IPS-18c (cell line): ENCODE data around the gene STK36.
A peak's percentile ranks its signal among the peaks of the same experiment; 100 is the strongest.

ENCODE experiments used
- H3K4me3 ChIP-seq: 2 replicates; pipeline ENCODE4 v1.7.0; 2013; ENCODE audit warnings: low read depth, mild to moderate bottlenecking, low read length, moderate library complexity; ENCODE audit not compliant: insufficient read depth
- H3K9me3 ChIP-seq: one replicate; pipeline ENCODE4 v1.6.1; 2013; ENCODE audit warnings: mild to moderate bottlenecking, low read length, moderate library complexity; ENCODE audit not compliant: control insufficient read depth, insufficient read depth

STK36 gene

GRCh38 chr2:218671654-218672566 lies at the start of gene STK36, which contains the start of gene RNF25:
STK36 (plus strand) TSS chr2:218672086; CDS start chr2:218672830, 744 bp downstream.
RNF25 (minus strand) TSS chr2:218672002; CDS start chr2:218671970, 32 bp downstream.
- Histone ChIP-seq H3K9me3 (no peaks in the 10 kb centered on the region), H3K4me3 (peak within 1 kb of the TSS; percentile 86)

- H3K4me3 ChIP-seq: no peak overlapping the region
- H3K9me3 ChIP-seq: no peaks in the 10 kb centered on the region
Measured at GRCh38 chr2:218622606-218623365, 49.1 kb upstream of the STK36 start.

- Histone ChIP-seq H3K4me3 (no peak overlapping the region), H3K9me3 (no peaks in the 10 kb centered on the region)
Measured at GRCh38 chr2:218623366-218623705, 48.5 kb upstream of the STK36 start.

- peaks cover 2% of the 10 kb centered on the region for H3K9me3 ChIP-seq
- no peak overlapping the region for H3K4me3 ChIP-seq
Measured at GRCh38 chr2:218626369-218626768, 45.5 kb upstream of the STK36 start.

- no peak overlapping the region for H3K4me3 ChIP-seq
- peaks cover 2% of the 10 kb centered on the region for H3K9me3 ChIP-seq
Measured at GRCh38 chr2:218627939-218628338, 43.9 kb upstream of the STK36 start.

- H3K9me3 ChIP-seq: peaks cover 2% of the 10 kb centered on the region
Measured at GRCh38 chr2:218631837-218632236, 40.0 kb upstream of the STK36 start.

GRCh38 chr2:218635719-218636118 lies 36.2 kb upstream of the STK36 start:
- Histone ChIP-seq H3K4me3 (no peak overlapping the region), H3K9me3 (peaks cover 2% of the 10 kb centered on the region)

More at GRCh38 chr2:218631837-218632236, 40.0 kb upstream of the STK36 start:
- H3K4me3 ChIP-seq: no peak overlapping the region

GRCh38 chr2:218638372-218638771 lies 33.5 kb upstream of the STK36 start:
- Histone ChIP-seq H3K4me3 (no peak overlapping the region), H3K9me3 (peaks cover 2% of the 10 kb centered on the region)

GRCh38 chr2:218642121-218642656 lies 29.7 kb upstream of the STK36 start:
- Histone ChIP-seq H3K9me3 (peaks cover 2% of the 10 kb centered on the region), H3K4me3 (no peak overlapping the region)

- H3K4me3 ChIP-seq: no peak overlapping the region
- H3K9me3 ChIP-seq: no peaks in the 10 kb centered on the region
Measured at GRCh38 chr2:218642786-218643185, 29.1 kb upstream of the STK36 start.

- Histone ChIP-seq H3K4me3 (no peak overlapping the region), H3K9me3 (no peaks in the 10 kb centered on the region)
Measured at GRCh38 chr2:218643751-218644310, 28.1 kb upstream of the STK36 start.

GRCh38 chr2:218644721-218645120 lies 27.2 kb upstream of the STK36 start:
- H3K4me3 ChIP-seq: no peak overlapping the region
- no peaks in the 10 kb centered on the region for H3K9me3 ChIP-seq

GRCh38 chr2:218645126-218645525 lies 26.8 kb upstream of the STK36 start:
- Histone ChIP-seq H3K4me3 (no peak overlapping the region), H3K9me3 (no peaks in the 10 kb centered on the region)

GRCh38 chr2:218648088-218648786 lies 23.6 kb upstream of the STK36 start:
- H3K9me3 ChIP-seq: no peaks in the 10 kb centered on the region
- no peak overlapping the region for H3K4me3 ChIP-seq

GRCh38 chr2:218648787-218649100 lies 23.1 kb upstream of the STK36 start:
- H3K9me3 ChIP-seq: no peaks in the 10 kb centered on the region
- H3K4me3 ChIP-seq: no peak overlapping the region

- H3K9me3 ChIP-seq: no peaks in the 10 kb centered on the region
- H3K4me3 ChIP-seq: no peak overlapping the region
Measured at GRCh38 chr2:218655751-218656150, 16.1 kb upstream of the STK36 start.

GRCh38 chr2:218658671-218659257 lies 13.1 kb upstream of the STK36 start:
- Histone ChIP-seq H3K9me3 (no peaks in the 10 kb centered on the region), H3K4me3 (peak overlapping the region; percentile 95)
